Hematopoietic multipotent progenitor cell (in vitro differentiated cells): ENCODE data around the gene MTARC2. TPM values are rescaled to one million over a fixed set of nuclear protein-coding genes. Genes with fewer than 3 reads are reported as not detected.

Source experiments
- DNase-seq, 3 donors: peaks; one replicate each; pipeline ENCODE4 v3.0.0-alpha.2; 2011 to 2015; ENCODE audit warnings: low read depth in 2 of 3, low spot score in 2 of 3
- total RNA-seq: library from RNA; depleted of rRNA; stranded (reverse); fragments of >200 nt; gene quantifications from one replicate; pipeline ENCODE4 v1.2.3, GENCODE V29; 2012

MTARC2 gene
- total RNA-seq, 1 donor, result 0.27 TPM

DNA sequence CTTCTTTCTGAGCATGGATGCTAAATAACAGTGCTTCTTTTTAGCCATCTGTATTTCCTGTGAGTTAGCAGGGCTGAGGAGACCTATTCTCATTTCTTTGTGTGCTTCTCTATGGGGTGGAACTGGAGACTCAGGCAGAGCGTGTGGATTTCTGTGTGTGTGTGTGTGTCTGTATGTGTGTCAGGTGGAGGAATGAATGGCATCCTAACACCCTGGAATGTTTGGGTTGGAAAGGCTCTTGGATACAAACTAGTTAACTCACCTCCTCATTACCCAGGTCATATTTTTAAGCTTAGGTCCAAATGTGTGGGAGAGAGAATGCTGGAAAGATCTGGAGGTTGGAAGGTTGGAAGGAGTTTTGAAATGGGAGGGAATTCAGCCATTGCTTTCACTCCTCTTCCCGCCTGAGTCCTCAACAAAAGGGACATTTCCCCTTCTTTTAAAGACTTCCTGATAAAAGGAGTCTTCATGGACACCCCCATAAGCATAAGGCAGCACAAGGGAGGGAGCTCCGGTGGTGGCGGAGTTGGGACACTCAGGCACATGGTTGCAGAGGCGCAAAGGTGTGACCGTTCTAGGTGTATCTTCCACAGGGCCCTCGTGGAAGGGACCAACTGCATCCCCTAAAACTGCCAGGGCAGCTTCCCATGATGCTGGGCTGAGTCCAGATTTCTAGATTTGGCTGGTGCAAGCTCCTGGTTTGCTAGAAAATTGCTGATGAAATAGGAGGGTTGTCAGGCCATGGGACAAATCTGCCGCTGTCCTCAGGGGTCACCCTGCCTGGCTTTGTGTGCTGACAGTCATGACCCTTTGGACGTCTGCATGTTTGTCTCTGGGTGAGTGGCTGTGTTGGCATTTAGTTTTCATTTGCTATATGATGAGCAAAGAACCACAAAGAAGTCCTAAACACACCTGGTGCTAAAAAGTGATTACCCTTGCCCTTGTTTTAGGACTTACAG, 76.2 kb downstream of the MTARC2 start:
- no peak for DNase-seq

DNA sequence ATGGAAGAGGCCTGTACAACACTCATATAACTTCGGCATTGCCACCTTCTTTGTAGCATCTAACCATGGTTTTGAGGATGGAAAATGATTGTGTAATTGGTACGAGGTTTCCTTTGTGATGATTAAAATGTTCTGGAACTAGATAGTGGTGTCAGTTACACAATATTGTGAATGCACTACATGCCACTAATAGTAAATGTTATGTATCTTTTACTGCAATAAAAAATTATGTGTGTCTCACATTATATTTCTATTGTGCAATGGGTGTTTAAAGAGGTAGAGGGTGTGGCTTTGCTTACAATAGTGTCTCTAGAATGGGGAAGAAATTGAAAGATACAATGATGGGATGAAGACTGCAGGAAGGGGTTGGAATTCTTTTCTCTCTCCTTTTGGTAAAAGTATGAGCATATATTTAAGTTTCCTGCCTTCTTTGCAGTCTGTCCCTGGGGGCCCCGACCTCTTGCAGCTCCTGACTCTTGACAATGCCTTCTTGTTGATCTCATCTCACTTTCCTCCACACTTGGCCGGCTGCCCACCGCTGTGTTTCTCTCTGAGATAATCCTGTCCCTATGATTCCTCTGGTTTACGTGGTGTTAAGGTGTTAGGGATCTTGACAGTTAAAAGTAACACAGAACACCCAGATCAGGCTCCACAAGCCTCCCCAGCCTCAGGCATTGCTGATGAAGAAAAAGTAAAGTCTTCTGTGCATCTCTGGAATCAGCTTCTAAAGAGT, 77.9 kb downstream of the MTARC2 start:
- DNase-seq, result no peak

DNA sequence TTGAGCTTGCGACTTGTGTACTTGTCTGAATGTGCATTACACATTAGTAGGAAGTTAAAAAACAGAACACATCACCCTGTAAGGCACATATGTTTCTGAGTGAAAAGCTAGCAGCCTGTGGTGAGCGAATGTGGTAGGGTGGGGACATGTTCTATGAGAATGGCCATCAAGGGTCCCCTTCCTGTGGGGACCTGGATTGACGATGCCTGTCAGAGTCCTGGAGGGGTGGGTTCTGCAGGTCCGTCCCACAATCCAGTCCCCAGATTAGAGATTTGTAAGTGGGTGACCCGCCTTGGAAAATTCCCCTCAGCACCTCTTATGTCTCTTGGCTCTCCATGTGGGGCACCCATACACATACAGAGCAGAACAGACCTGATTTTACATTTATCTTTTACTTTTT, 78.6 kb downstream of the MTARC2 start:
- no peak for DNase-seq

DNA sequence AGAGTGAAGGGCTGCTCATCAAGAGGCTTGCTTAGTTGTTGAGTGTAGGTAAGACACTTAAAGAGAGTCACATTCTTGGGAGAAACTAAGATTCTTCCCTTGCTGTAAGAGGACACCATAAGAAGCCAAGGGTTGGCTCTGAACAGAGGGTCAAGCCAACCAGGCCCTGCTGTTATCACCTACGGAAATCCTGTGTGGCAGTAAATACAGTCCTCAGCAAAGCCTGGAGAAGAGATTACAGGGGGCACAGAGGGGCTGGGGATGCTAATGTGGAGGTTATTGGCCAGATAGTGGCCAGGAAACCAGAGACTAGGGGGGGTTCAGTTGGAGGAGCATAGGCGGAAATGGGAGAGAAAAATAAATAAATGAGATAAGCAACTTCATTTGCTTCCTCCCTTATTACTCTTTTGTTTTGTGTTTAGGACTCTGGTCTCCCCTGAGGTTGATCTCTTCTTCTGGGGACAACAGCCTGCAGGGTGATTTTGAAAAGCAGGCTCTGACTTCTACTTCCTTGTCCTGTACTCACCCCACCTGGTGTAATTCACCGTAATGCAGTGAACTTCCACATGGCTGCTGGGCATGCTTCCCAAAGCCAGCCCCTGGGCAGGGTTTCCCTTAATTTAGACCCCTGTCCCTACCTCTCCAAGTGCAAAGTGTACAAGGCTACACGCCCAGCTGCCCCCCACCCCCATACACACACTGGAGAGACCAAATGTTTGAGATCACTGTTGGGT, 79.5 kb downstream of the MTARC2 start:
- no peak for DNase-seq

- no peak for DNase-seq
Observed at GRCh38 chr1:220828179-220828490, 80.0 kb downstream of the MTARC2 start.

DNA sequence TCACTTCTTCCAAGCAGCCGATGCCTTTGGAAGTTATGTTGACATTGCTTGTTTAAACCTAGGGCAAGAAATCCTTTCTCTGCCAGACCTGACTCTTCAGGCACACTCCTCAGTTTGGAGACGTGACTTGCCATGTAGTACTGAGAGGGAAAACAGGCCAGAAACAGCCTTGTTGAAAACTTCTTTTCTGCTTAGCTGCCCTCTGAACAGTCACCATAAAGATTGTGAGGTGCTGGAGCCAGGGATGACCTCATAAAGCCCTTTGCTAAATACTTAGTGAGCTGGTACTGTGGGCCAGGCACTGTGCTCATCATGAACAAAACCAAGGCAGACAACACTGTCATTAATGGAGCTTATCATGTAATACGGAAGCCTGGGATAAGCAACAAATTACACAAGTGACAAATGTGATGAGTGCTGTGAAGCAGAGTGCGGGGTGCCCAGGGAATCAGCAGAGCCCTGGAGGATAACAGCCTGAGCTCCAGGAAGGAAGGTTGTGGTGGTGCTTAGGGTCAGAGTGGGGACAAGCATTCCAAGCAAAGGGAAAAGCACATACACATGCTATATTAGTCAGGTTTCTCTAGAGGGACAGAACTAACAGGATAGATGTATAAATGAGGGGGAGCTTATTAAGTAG, 80.9 kb downstream of the MTARC2 start:
- DNase-seq, result no peak

DNA sequence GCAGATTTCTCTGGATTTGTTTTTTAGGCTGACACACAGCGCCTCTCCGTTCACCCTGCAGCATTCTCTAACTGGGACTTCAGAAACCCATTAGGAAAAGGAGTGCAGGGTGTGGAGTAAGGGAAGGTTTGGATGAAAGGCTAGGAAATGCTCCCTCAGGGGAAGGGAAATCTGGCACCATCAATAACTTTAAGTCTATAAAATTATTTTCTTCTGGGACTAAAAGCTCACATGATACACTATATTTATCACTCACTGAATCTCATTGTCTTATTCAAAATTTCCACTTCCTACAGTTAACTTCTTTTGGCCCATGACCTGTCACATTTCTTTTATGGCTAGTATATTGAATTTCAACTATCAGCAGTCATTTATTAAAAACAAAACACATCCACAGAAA, 85.3 kb downstream of the MTARC2 start:
- no peak for DNase-seq

Other genes starting within 250 kb of the MTARC2 start
- gene MARK1, start 220.2 kb upstream of the MTARC2 start, total RNA-seq, result not detected
- gene C1orf115, start 58.0 kb upstream of the MTARC2 start, total RNA-seq, result 1.1 TPM
- 1.9 TPM for gene MTARC1, start 38.6 kb downstream of the MTARC2 start, total RNA-seq
- 8.1 TPM for gene HLX, start 131.1 kb downstream of the MTARC2 start, total RNA-seq